HUDEP-2 (cell line): Measurements from ENCODE around the gene MRPL41.
"Not testable (repeated sequence)": the region's sequence is repeated elsewhere in the genome, so short reads cannot be mapped to it uniquely, and the experiment has no call there.

Source experiments
- DNase-seq, 76 experiments: peaks; one replicate each; lab custom pipeline; 2025; ENCODE audit not compliant: unreplicated experiment in 76 of 76; lab: John Stamatoyannopoulos, UW

The MRPL41 gene

GRCh38 chr9:137551264-137552021, at the start of gene MRPL41:
TSS of gene MRPL41 (plus strand) at chr9:137551879. CDS start at chr9:137552082, 203 bp downstream.
- peak in 74 of 76 experiments; percentile 28 to 94 (median 78) for DNase-seq

DNA sequence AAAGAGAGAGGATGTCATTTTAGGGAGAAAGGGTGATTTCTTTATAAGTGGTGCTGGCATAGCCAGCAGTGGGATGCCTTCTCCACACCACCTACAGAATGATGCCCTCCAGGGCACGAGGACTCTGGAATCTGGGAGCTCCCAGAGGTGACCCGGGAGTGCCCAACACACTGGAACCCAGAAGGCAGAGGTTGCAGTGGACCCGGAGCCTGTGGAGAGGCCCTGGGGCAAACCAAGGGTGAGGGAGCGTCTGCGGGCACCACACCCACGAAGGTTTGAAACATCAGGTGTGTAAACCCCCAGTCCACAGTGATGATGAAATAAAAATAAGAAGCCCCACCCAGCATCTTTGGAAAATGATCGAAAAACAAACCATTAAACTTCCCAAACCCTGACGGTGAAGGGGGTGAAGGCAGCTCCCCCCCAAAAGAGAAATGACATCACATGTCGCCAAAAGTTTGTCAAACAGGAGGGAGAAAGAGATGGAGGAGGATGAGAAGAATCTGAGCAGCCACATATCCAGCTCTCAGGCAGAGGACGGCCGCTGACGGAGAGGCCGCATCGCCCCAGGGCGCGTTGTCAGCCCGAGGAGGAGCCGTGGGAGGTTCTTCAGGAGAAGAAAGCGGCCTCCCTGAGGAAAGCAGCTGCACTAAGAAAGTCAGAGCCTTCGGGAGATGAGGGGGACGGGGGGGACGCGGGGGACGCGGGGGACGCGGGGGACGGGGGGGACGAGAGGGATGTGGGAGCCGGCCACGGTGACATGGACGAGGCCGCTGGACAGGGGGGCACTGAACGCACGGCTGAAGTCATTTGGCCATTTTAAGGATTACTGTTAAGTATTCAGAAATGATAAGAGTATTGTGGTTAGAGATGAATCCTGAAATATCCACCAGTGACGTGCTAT, 49.4 kb upstream of the MRPL41 start:
- DNase-seq, result no peak

- DNase-seq, result no peak
Measured at GRCh38 chr9:137504432-137504777, 47.3 kb upstream of the MRPL41 start.

DNA sequence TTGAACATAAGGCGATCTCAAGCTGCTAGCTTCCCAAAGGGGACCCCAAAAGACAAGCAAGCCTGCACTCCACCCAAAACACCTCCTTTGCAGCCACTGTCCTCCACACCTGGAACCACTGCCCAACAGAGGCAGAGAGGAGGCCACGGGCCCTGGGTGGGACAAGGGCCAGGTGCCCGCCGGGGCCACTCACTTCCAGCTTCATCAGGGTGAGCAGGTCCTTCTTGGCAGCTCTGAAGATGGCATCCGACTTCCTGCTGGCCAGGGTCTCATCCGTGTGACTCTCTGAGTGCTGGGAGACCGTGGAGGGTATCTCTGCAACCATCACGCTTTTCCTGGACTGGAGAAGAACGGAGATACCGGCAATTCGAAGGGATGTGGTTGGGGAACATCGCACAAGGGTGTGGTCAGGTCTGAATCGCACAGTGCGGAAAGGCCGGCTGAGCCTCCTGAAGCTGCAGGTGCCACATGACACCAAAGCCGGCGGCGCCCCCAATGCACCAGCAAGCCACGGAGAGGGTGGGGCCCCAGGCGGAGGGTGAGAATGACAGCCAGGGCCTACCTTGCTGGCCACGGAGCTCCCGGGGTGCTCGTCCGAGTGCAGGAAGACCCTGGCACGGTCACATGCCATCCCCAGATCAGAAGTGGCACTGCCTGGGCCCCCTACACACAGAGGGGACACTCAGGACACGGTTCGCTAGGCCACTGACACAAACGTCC, 46.1 kb upstream of the MRPL41 start:
- DNase-seq, result no peak

- no peak for DNase-seq
Measured at GRCh38 chr9:137506274-137506673, 45.4 kb upstream of the MRPL41 start.

DNA sequence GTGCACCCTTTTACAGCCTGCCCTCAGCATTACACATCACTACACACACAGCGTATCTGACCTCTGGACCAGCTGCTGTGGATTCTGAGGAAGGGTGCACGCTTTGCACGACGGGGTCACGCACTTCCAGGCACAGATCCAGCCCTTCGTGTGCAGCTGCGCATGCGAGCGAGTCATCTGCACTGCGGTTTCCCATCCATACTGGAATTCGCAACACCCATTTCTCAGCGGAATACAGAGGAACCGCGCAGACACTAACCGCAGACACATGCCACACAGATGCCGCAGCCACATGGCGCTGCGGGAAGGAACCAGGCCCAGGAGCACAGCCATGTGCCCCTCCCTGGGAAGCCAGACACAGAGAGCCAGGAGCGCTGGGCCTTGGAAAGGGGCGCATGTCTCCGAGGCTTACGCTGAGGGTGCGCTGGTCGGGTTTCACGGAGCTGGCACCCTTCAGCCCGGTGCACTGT, 44.9 kb upstream of the MRPL41 start:
- no peak for DNase-seq

GRCh38 chr9:137509198-137509597, 42.5 kb upstream of the MRPL41 start:
- DNase-seq, result no peak

DNA sequence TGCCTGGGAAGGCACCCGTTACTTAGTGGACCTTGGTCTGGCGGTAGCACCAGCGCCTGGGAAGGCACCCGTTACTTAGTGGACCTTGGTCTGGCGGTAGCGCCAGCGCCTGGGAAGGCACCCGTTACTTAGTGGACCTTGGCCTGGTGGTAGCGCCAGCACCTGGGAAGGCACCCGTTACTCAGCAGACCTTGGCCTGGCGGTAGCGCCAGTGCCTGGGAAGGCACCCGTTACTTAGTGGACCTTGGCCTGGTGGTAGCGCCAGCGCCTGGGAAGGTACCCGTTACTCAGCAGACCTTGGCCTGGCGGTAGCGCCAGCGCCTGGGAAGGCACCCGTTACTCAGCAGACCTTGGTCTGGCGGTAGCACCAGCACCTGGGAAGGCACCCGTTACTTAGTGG, 40.6 kb upstream of the MRPL41 start:
- not testable (repeated sequence) for DNase-seq

DNA sequence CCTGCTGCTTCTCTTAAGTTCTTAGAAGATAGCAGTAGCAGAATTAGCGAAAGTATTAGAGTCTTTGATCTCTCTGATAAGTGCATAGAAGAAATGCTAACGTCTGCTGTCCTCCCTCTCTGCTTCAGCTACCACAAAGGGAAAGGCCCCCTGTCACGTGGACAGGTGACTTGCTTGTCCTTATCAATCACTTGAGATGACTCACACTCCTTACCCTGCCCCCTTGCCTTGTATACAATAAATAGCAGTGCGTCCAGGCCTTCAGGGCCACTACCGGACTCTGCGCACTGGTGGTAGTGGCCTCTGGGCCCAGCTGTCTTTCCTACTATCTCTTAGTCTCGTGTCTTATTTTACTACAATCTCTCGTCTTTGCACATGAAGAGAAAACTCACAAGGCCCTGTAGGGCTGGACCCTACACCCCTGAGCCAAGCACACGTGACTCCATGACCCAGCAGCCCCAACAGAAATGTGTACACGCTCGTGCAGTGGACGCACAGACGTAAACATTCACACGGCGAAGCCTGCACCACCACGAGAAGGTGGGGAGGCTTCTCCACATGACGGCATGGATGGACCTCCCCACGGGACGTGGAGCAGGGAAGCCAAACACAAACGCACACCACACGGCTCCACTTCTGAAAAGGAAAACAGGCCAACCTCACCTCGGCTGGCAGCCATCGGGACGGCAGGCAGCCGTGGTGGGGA, 39.8 kb upstream of the MRPL41 start:
- peak in 24 of 76 experiments; percentile 4 to 59 (median 24) for DNase-seq

DNA sequence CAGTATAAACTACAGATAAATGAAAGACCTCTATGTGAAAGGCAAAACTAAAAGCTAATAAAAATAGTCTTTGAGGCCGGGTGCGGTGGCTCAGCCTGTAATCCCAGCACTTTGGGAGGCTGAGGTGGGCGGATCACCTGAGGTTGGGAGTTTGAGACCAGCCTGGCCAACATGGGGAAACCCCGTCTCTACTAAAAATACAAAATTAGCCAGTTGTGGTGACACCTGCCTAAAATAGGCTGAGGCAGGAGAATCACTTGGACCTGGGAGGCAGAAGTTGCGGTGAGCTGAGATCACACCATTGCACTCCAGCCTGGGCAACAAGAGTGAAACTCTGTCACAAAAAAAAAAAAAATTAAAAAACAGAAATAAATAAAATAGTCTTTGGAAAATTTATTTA, 38.5 kb upstream of the MRPL41 start:
- not testable (repeated sequence) for DNase-seq

DNA sequence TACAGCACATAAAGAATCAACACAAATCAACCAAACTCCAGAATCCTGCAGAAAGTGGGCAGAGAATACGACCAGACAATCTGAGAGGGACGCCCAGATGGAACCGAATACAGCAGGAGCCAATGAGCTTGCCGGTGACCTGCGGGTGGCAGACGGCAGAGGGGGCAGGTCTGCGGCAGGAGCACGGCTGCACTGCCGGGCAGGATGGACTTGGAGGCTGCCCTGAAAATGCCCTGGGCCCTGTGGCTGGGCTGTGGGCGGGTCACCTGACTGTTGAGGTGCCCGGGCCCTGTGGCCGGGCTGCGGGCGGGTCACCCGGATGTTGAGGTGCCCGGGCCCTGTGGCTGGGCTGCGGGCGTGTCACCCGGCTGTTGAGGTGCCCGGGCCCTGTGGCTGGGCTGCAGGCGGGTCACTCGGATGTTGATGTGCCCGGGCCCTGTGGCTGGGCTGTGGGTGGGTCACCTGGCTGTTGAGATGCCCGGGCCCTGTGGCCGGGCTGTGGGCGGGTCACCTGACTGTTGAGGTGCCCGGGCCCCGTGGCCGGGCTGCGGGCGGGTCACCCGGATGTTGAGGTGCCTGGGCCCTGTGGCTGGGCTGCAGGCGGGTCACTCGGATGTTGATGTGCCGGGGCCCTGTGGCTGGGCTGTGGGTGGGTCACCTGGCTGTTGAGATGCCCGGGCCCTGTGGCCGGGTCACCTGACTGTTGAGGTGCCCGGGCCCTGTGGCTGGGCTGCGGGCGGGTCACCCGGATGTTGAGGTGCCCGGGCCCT, 37.7 kb upstream of the MRPL41 start:
- DNase-seq, result not testable (repeated sequence)

DNA sequence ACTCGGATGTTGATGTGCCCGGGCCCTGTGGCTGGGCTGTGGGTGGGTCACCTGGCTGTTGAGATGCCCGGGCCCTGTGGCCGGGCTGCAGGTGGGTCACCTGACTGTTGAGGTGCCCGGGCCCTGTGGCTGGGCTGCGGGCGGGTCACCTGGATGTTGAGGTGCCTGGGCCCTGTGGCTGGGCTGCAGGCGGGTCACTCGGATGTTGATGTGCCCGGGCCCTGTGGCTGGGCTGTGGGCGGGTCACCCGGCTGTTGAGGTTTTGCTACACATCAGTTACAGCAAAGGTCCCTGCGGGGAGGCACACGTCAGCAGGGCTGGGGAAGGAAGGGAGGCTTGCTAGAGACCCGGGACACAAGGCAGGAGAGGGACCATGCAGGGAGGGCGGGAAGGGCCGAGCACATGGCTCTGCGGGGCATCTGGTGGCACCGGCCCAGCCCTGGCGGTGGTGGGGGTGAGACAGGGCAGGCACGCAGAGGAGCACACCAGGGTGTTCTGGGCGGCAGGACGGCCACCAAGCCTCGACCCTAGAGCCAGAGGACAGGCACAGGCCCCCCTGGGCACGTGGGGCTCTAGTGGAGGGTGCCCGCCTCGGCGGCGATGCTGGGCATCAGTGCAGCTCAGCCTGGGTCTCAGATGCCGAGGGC, 36.9 kb upstream of the MRPL41 start:
- DNase-seq, result no peak

- DNase-seq, result no peak
Measured at GRCh38 chr9:137515338-137515724, 36.3 kb upstream of the MRPL41 start.

- DNase-seq, result no peak
Measured at GRCh38 chr9:137516144-137516917, 35.3 kb upstream of the MRPL41 start.

DNA sequence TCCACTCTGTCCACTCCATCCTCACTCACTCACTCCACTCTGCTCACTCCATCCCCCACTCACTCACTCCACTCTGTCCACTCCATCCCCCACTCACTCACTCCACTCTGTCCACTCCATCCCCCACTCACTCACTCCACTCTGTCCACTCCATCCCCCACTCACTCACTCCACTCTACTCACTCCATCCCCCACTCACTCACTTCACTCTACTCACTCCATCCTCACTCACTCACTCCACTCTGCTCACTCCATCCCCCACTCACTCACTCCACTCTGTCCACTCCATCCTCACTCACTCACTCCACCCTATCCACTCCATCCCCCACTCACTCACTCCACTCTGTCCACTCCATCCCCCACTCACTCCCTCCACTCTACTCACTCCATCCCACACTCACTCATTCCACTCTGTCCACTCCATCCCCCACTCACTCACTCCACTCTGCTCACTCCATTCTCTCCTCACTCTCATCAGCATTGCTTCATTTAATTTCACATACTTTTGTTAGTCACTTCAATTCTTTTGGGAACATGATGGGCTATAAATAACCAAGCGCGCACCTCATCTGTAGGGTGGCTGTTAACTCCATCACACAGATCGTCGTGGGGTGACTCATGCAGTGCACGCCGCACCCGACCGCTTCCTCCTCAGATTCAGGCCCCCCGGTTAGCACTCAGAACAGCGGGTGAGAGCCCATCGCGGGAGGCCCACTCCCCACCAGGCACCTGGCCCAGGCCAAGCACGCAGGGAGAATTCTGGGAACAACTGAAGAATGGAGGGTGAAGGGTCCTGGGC, 32.8 kb upstream of the MRPL41 start:
- DNase-seq, result not testable (repeated sequence)

DNA sequence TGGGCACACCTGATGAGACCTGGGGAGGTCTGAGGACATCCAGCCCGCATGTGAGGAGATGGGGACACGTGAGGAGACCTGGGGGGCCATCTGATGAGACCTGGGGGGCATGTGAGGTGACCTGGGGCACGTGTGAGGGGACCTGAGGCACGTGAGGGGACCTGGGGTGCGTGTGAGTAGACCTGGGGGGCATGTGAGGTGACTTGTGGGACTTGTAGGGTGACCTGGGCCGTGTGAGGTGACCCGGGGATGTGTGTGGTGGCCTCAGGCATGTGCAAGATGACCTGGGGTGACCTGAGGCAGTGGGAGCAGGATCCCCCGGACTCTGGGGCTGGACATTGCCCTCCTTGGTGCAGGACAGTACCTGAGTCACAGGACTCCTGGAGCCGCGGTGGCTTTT, 32.1 kb upstream of the MRPL41 start:
- DNase-seq, result no peak

DNA sequence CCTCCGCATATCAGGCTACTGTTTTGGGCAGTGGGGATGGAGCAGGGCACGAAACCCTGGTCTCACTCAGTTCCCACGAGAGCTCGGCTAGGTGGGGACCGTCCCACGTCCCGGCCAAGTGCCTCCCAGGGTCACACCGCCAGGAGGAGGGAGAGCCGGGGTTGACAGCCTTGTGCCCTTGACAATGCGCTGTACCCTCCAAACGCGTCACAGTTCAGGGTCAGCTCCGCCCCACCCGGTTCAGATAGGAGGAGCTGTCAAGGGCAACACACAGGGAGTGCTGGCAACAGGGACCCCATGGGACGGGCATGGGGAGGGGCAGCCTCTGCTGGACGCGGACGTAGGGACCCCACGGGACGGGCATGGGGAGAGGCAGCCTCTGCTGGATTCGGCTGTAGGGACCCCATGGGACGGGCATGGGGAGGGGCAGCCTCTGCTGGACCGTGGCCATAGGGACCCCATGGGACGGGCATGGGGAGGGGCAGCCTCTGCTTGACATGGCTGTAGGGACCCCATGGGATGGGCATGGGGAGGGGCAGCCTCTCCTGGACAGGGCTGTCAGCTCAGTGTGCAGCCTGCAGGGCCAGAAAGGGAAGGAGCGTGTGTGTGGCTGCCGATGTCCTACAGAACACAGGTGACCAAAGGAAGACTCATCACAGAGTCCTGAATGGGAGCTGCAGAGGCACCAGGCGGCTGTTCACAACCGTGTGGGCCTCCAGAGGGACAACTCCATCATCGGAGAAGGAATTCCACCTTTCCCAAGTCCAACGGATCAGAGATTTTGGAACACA, 30.9 kb upstream of the MRPL41 start:
- DNase-seq, result no peak
